ENCODE measurements around the gene KLK8.

The KLK8 gene

DNA sequence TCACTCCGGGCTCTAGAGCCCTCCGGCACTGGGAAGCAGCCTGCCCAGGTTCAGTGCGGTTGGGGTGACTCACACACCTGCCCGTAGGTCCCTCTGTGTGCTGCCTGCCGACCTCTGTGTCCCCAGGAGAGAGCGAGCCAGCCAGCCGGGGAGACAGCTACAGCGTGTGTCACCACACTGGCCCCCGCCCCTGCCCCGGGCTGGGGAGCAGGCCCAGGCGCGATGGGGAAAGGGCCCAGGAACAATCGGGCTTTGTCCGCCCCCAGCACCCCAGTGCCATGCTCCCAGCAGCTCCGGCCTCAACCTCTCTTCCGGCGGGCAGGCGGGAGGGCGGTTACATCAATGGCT is 32.0 kb downstream of the KLK8 start, which contains the start of gene KLK6:
Gene KLK6, minus strand, starts transcription at position 179 of the 348 bp plus-strand sequence. CDS start 1,487 bp downstream, outside the sequence.
- peak within 1 kb of the TSS; percentile 93 for H3K14ac ChIP-seq (ENCODE audit: low read length)
- H2AFZ ChIP-seq (ENCODE audit: insufficient read depth, low read length, poor library complexity): peak within 1 kb of the TSS; percentile 61
- H3K4me1 ChIP-seq (ENCODE audit: control insufficient read depth in 1 of 2, insufficient read depth in 2 of 2, low read length in 2 of 2): peaks cover 23% of the 10 kb centered on the region in 2 experiments
- peak within 1 kb of the TSS; percentile 96 for H4K91ac ChIP-seq (ENCODE audit: low read depth, low read length)
- peak within 1 kb of the TSS; percentile 93 for H3K18ac ChIP-seq (ENCODE audit: low read length)
- H3K4me3 ChIP-seq (ENCODE audit: low read depth, low read length): no peak within 1 kb of the TSS
- H3K4ac ChIP-seq (ENCODE audit: low read depth, low read length): peak within 1 kb of the TSS; percentile 63
- H3K27me3 ChIP-seq (ENCODE audit: insufficient read depth, low read length): no peaks in the 10 kb centered on the region
- H4K12ac ChIP-seq (ENCODE audit: low read depth, low read length): peak within 1 kb of the TSS; percentile 31
- peak within 1 kb of the TSS; percentile 93 for H2AK5ac ChIP-seq (ENCODE audit: low read length)
- H2BK12ac ChIP-seq (ENCODE audit: low read length): peak within 1 kb of the TSS; percentile 96
- no peak for DNase-seq
- peak within 1 kb of the TSS; percentile 5 for H3K4me2 ChIP-seq (ENCODE audit: low read length)
- H3K9ac ChIP-seq (ENCODE audit: low read length): no peak within 1 kb of the TSS
- H3K79me2 ChIP-seq (ENCODE audit: control insufficient read depth, insufficient read depth, low read length, poor library complexity): peaks cover 4% of the 10 kb centered on the region
- peak within 1 kb of the TSS; percentile 78 for H2BK5ac ChIP-seq (ENCODE audit: low read depth, low read length, poor library complexity)
- peak within 1 kb of the TSS; percentile 54 for H3K27ac ChIP-seq (ENCODE audit: low read depth, low read length)
- H3K36me3 ChIP-seq (ENCODE audit: control insufficient read depth in 1 of 2, insufficient read depth in 2 of 2, low read length in 2 of 2): no peaks in the 10 kb centered on the region
- peak within 1 kb of the TSS; percentile 88 for H4K8ac ChIP-seq (ENCODE audit: low read depth, low read length)
- no CpG with 5 or more reads among the region's 19 CpGs for WGBS (ENCODE audit: extremely low coverage, insufficient coverage, insufficient read length)
- H3K23ac ChIP-seq (ENCODE audit: low read length): no peak within 1 kb of the TSS
- H3K9me3 ChIP-seq (ENCODE audit: insufficient read depth, low read depth, low read length): peaks cover 2% of the 10 kb centered on the region
- H2BK120ac ChIP-seq (ENCODE audit: insufficient read depth, low read length, poor library complexity): peak within 1 kb of the TSS; percentile 97
- peaks cover 23% of the 10 kb centered on the region for H3K79me1 ChIP-seq (ENCODE audit: low read length)

DNA sequence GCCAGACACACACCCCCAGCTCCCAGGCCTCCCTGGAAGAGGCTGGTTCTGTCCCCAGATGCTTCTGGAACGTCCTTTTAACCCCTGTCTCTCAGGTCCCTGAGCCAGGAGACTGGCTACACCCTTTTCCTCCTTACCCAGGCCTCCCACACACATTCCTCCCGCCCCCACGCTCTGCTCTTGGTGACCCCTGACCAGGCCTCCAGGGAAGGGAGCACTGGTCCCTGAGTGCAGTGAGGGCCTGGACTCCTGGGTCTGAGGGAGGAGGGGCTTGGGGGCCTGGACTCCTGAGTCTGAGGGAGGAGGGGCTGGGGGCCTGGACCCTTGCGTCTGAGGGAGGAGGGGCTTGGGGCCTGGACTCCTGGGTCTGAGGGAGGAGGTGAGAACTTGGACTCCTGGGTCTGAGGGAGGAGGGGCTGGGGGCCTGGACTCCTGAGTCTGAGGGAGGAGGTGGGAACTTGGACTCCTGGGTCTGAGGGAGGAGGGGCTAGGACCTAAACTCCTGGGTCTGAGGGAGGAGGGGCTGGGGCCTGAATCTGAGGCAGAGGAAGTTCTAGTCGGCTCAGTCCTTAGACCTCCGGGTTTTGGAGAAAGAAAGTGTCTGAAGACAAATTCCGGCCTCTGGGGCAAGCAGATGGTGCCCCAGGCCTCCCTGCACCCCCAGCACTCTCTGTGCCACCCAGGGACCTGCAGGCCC is 32.5 kb downstream of the KLK8 start:
- peak overlapping the region; percentile 35 for H2BK120ac ChIP-seq (ENCODE audit: insufficient read depth, low read length, poor library complexity)
- peak overlapping the region; percentile 93 for H3K18ac ChIP-seq (ENCODE audit: low read length)
- no peaks in the 10 kb centered on the region for H3K27me3 ChIP-seq (ENCODE audit: insufficient read depth, low read length)
- H2BK5ac ChIP-seq (ENCODE audit: low read depth, low read length, poor library complexity): peak overlapping the region; percentile 78
- H3K4me2 ChIP-seq (ENCODE audit: low read length): peak overlapping the region; percentile 5
- no CpG with 5 or more reads among the region's 7 CpGs for WGBS (ENCODE audit: extremely low coverage, insufficient coverage, insufficient read length)
- no peak for DNase-seq
- no peak overlapping the region for H3K9ac ChIP-seq (ENCODE audit: low read length)
- H4K8ac ChIP-seq (ENCODE audit: low read depth, low read length): peak overlapping the region; percentile 44
- H4K12ac ChIP-seq (ENCODE audit: low read depth, low read length): no peak overlapping the region
- H2AK5ac ChIP-seq (ENCODE audit: low read length): peak overlapping the region; percentile 24
- H3K14ac ChIP-seq (ENCODE audit: low read length): peak overlapping the region; percentile 93
- H3K79me2 ChIP-seq (ENCODE audit: control insufficient read depth, insufficient read depth, low read length, poor library complexity): peaks cover 4% of the 10 kb centered on the region
- peaks cover 23% of the 10 kb centered on the region in 2 experiments for H3K4me1 ChIP-seq (ENCODE audit: control insufficient read depth in 1 of 2, insufficient read depth in 2 of 2, low read length in 2 of 2)
- peaks cover 2% of the 10 kb centered on the region for H3K9me3 ChIP-seq (ENCODE audit: insufficient read depth, low read depth, low read length)
- H3K27ac ChIP-seq (ENCODE audit: low read depth, low read length): peak overlapping the region; percentile 54
- H4K91ac ChIP-seq (ENCODE audit: low read depth, low read length): peak overlapping the region; percentile 96
- H3K36me3 ChIP-seq (ENCODE audit: control insufficient read depth in 1 of 2, insufficient read depth in 2 of 2, low read length in 2 of 2): no peaks in the 10 kb centered on the region
- no peak overlapping the region for H3K4ac ChIP-seq (ENCODE audit: low read depth, low read length)
- peaks cover 23% of the 10 kb centered on the region for H3K79me1 ChIP-seq (ENCODE audit: low read length)
- no peak overlapping the region for H3K23ac ChIP-seq (ENCODE audit: low read length)
- H3K4me3 ChIP-seq (ENCODE audit: low read depth, low read length): no peak overlapping the region
- H2BK12ac ChIP-seq (ENCODE audit: low read length): peak overlapping the region; percentile 96
- peak overlapping the region; percentile 40 for H2AFZ ChIP-seq (ENCODE audit: insufficient read depth, low read length, poor library complexity)

DNA sequence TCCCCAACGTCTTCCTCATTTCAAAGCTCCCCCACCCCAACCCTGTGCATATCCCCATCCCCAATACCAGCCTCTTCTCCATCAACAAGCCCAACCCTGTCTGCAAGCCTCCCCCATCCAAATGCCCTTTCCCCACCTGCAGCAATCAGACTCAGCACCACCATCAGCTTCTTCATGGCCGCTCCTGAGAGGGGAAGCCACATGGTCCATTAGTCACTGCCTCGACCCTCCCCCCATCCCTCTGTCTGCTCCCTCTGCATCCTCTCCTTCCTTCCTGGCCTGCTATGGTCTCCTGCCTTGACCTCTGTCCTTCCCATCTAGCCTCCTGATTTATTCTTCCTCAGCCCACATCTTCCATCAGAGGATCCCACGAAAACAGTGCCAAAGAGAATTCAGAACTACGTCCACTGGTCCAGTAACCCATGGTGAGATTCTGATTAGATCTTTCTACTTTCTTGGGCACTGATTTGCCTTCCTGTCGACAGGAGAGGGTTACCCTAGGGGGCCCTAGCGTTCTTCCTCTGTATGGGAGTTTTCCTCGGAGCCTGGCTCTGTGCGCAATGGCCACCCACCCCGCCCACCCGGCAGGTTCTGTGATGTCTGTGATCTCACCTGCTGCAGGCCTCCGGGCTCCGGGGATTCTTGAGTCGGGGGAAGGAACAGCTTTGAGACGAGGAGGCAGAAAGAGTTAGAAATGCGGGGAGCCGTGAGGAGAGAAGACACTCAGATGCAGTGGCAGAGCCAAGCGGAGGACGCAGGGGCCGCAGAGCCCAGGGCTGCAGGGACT is 33.3 kb downstream of the KLK8 start:
- H3K4ac ChIP-seq (ENCODE audit: low read depth, low read length): peak overlapping the region; percentile 15
- peak overlapping the region; percentile 54 for H3K27ac ChIP-seq (ENCODE audit: low read depth, low read length)
- peaks cover 22 to 23% of the 10 kb centered on the region in 2 experiments for H3K4me1 ChIP-seq (ENCODE audit: control insufficient read depth in 1 of 2, insufficient read depth in 2 of 2, low read length in 2 of 2)
- H2AK5ac ChIP-seq (ENCODE audit: low read length): peak overlapping the region; percentile 24
- peak overlapping the region; percentile 93 for H3K14ac ChIP-seq (ENCODE audit: low read length)
- peaks cover 0 to 2% of the 10 kb centered on the region in 2 experiments for H3K36me3 ChIP-seq (ENCODE audit: control insufficient read depth in 1 of 2, insufficient read depth in 2 of 2, low read length in 2 of 2)
- H2BK5ac ChIP-seq (ENCODE audit: low read depth, low read length, poor library complexity): peak overlapping the region; percentile 78
- DNase-seq: no peak
- no peak overlapping the region for H4K12ac ChIP-seq (ENCODE audit: low read depth, low read length)
- H4K8ac ChIP-seq (ENCODE audit: low read depth, low read length): peak overlapping the region; percentile 44
- H4K91ac ChIP-seq (ENCODE audit: low read depth, low read length): peak overlapping the region; percentile 96
- H3K4me2 ChIP-seq (ENCODE audit: low read length): peak overlapping the region; percentile 25
- peaks cover 22% of the 10 kb centered on the region for H3K79me1 ChIP-seq (ENCODE audit: low read length)
- peak overlapping the region; percentile 16 for H2BK12ac ChIP-seq (ENCODE audit: low read length)
- WGBS (ENCODE audit: extremely low coverage, insufficient coverage, insufficient read length): 100% methylated on average over 1 of the region's 20 CpGs
- no peak overlapping the region for H3K23ac ChIP-seq (ENCODE audit: low read length)
- peaks cover 2% of the 10 kb centered on the region for H3K9me3 ChIP-seq (ENCODE audit: insufficient read depth, low read depth, low read length)
- no peak overlapping the region for H2BK120ac ChIP-seq (ENCODE audit: insufficient read depth, low read length, poor library complexity)
- no peaks in the 10 kb centered on the region for H3K27me3 ChIP-seq (ENCODE audit: insufficient read depth, low read length)
- no peak overlapping the region for H3K4me3 ChIP-seq (ENCODE audit: low read depth, low read length)
- H3K9ac ChIP-seq (ENCODE audit: low read length): no peak overlapping the region
- H2AFZ ChIP-seq (ENCODE audit: insufficient read depth, low read length, poor library complexity): peak overlapping the region; percentile 40
- peak overlapping the region; percentile 37 for H3K18ac ChIP-seq (ENCODE audit: low read length)
- peaks cover 4% of the 10 kb centered on the region for H3K79me2 ChIP-seq (ENCODE audit: control insufficient read depth, insufficient read depth, low read length, poor library complexity)

DNA sequence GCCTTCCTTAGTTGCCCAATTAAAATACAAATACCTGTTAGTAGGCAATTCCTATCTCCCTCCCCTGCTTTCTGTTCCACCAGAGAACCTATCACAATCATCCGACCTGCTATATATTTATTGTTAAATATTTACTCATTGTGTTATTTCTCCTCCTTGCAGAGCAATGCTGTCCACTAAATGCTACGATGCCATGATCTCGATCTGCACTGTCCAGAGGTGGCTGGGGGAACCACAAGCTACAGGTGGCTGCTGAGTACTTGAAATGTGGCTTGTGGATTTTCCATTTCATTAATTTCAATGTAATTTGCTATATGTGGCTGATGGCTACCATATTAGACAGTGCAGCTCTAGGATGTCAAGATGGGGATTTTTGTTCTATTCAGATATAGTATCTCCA is 37.1 kb downstream of the KLK8 start:
- Histone ChIP-seq H2AK5ac (ENCODE audit: low read length) (no peak overlapping the region), H3K4me1 (ENCODE audit: control insufficient read depth in 1 of 2, insufficient read depth in 2 of 2, low read length in 2 of 2) (peaks cover 13 to 14% of the 10 kb centered on the region in 2 experiments), H3K36me3 (ENCODE audit: control insufficient read depth in 1 of 2, insufficient read depth in 2 of 2, low read length in 2 of 2) (peaks cover 0 to 2% of the 10 kb centered on the region in 2 experiments), H3K23ac (ENCODE audit: low read length) (no peak overlapping the region), H4K12ac (ENCODE audit: low read depth, low read length) (no peak overlapping the region), H3K27me3 (ENCODE audit: insufficient read depth, low read length) (no peaks in the 10 kb centered on the region), H2BK5ac (ENCODE audit: low read depth, low read length, poor library complexity) (no peak overlapping the region), H3K18ac (ENCODE audit: low read length) (no peak overlapping the region), H3K4me2 (ENCODE audit: low read length) (no peak overlapping the region), H3K27ac (ENCODE audit: low read depth, low read length) (no peak overlapping the region), H3K79me2 (ENCODE audit: control insufficient read depth, insufficient read depth, low read length, poor library complexity) (no peaks in the 10 kb centered on the region), H3K4ac (ENCODE audit: low read depth, low read length) (no peak overlapping the region), H2AFZ (ENCODE audit: insufficient read depth, low read length, poor library complexity) (no peak overlapping the region), H3K4me3 (ENCODE audit: low read depth, low read length) (no peak overlapping the region), H3K14ac (ENCODE audit: low read length) (no peak overlapping the region), H3K9me3 (ENCODE audit: insufficient read depth, low read depth, low read length) (no peaks in the 10 kb centered on the region), H2BK12ac (ENCODE audit: low read length) (no peak overlapping the region), H4K8ac (ENCODE audit: low read depth, low read length) (no peak overlapping the region), H2BK120ac (ENCODE audit: insufficient read depth, low read length, poor library complexity) (no peak overlapping the region), H3K79me1 (ENCODE audit: low read length) (peaks cover 13% of the 10 kb centered on the region), H3K9ac (ENCODE audit: low read length) (no peak overlapping the region), H4K91ac (ENCODE audit: low read depth, low read length) (no peak overlapping the region)
- DNase-seq: no peak
- no CpG with 5 or more reads among the region's 3 CpGs for WGBS (ENCODE audit: extremely low coverage, insufficient coverage, insufficient read length)
